GM10248 (cell line): ENCODE results near the gene ORM1.

Experiments used
- CTCF ChIA-PET: fragments of 300-600 bp; sonication (Branson Sonifier 250); formaldehyde crosslinking; extraction: SDS; loops from one replicate; lab custom pipeline; 2021; ENCODE audit warnings: antibody characterized with exemption; lab: Yijun Ruan, JAX
- POLR2A ChIA-PET: fragments of 350-650 bp; sonication (Branson Sonifier 250); formaldehyde crosslinking; extraction: SDS; loops from one replicate; lab custom pipeline; 2020; ENCODE audit warnings: antibody characterized with exemption; lab: Yijun Ruan, JAX
- DNase-seq: peaks from one replicate; pipeline ENCODE4 v3.0.0; 2012; ENCODE audit errors: extremely low spot score
- TF ChIP-seq, protein P1 (sequence below): IDR thresholded peaks from 2 replicates; pipeline ENCODE4 v1.5.1; 2012; ENCODE audit warnings: mild to moderate bottlenecking, low read depth; ENCODE audit errors: extremely low read depth, missing control alignments, control extremely low read depth

The ORM1 gene

DNA sequence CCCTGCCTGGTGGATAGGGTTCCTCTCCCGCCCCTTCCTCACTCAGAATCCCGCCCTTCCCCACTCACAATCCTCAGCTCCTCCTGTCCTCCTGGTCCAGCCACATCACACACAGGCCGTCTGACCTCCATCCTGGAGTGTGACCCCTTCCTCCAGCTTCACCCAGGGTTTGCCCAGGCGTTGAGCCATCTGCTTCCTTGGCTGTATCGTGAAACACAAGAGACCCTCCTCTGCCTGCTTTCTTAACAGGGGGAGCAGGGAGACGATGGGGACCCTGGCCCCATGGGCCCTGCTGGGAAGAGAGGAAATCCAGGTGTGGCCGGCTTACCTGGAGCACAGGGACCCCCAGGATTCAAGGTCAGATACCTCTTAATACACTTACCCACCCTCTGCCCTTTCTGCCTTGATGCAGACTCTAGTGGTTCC, 32.3 kb upstream of the ORM1 start:
- POLR2A ChIA-PET = no interaction called here

DNA sequence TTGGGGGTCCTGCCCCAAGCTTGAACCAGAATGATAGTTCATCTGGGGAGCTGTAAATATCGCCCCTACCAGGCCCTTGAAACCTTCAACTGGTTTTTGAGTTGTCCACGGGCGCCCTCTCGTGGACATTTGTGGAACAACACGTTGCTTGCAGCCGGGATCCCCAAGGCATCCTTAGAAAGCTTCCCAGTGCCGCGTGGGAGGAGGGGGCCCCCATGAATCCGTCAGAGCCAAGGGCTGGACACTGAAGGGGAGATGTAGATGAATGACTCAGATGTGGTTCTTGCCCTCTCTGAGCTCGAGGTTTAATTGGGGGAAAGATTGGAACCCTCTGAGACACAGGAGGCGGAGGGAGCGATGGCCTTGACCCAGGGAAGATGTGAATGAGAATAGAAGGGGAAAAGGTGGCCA, 31.8 kb upstream of the ORM1 start:
- POLR2A ChIA-PET = no interaction called here
- CTCF ChIA-PET = interaction anchor here (0.6 to 7.7 kb wide), 45 partner anchors 9 to 235 kb away, joined by 3 to 80 read pairs (median 6); partner anchors contain the start of genes AMBP, COL27A1 and KIF12
- DNase-seq = peak; percentile 76
- TF ChIP-seq, protein P1, sequence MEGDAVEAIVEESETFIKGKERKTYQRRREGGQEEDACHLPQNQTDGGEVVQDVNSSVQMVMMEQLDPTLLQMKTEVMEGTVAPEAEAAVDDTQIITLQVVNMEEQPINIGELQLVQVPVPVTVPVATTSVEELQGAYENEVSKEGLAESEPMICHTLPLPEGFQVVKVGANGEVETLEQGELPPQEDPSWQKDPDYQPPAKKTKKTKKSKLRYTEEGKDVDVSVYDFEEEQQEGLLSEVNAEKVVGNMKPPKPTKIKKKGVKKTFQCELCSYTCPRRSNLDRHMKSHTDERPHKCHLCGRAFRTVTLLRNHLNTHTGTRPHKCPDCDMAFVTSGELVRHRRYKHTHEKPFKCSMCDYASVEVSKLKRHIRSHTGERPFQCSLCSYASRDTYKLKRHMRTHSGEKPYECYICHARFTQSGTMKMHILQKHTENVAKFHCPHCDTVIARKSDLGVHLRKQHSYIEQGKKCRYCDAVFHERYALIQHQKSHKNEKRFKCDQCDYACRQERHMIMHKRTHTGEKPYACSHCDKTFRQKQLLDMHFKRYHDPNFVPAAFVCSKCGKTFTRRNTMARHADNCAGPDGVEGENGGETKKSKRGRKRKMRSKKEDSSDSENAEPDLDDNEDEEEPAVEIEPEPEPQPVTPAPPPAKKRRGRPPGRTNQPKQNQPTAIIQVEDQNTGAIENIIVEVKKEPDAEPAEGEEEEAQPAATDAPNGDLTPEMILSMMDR = peak; percentile 93

More for the DNA sequence above, 32.3 kb upstream of the ORM1 start:
- DNase-seq = no peak
- TF ChIP-seq, protein P1 = no peak
- CTCF ChIA-PET = interaction anchor here (0.6 to 7.7 kb wide), 39 partner anchors 8 to 234 kb away, joined by 3 to 80 read pairs (median 6); partner anchors contain the start of genes AMBP, COL27A1 and KIF12

DNA sequence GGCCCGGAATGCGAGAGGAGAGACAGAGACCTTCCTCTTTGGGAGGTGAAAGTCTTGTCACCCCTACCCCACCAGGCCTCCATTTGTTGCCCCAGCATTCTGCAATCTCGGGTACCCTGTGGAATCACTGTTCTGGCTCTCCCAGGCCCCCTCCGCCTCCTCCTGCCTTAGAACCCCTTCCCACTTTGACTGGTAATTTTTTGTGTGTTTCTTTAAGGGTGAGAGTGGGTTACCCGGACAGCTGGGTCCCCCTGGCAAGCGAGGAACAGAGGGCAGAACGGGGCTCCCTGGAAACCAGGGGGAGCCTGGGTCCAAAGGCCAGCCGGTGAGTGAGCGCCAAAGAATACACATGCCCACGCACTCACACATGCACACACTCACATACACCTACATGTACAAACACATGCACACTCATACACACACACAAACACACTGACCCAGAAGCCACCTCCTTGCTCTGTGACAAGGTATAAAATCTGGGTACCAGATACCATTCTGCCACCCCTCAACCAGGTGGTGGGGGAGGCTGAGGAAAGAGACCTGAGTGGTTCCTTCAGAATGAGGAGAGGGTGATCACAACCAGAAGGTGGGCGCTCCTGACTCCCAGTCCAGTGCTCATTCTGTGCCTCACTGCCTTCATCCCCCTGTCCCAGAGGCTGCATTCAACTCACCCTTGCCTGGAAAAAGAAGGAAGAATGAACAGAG, 30.9 kb upstream of the ORM1 start:
- no peak for DNase-seq
- TF ChIP-seq, protein P1 = no peak
- CTCF ChIA-PET = interaction anchor here (1.0 to 7.7 kb wide), 22 partner anchors 8 to 217 kb away, joined by 3 to 80 read pairs (median 9); partner anchors contain the start of genes AMBP and COL27A1
- POLR2A ChIA-PET = no interaction called here

DNA sequence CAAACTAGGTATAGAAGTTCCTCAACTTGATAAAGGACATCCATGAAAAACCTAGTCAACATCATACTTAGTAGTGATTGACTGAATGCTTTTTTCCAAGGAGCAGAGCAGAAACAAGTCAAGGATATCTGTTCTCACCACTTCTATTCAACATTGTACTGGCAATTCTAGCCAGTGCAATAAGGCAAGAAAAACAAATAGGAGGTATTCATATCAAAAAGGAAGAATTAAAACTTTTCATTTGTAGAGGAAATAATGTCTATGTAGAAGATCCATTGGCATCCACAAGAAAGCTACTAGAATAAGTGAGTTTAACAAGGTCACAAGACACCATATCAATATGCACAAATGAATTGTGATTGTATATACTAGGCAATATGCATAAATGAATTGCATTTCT, 28.2 kb upstream of the ORM1 start:
- POLR2A ChIA-PET = no interaction called here
- CTCF ChIA-PET = interaction anchor here (1.1 to 7.7 kb wide), 2 partner anchors 154 to 212 kb away, joined by 3 to 80 read pairs; no protein-coding TSS in a partner anchor
- no peak for DNase-seq
- TF ChIP-seq, protein P1 = no peak

DNA sequence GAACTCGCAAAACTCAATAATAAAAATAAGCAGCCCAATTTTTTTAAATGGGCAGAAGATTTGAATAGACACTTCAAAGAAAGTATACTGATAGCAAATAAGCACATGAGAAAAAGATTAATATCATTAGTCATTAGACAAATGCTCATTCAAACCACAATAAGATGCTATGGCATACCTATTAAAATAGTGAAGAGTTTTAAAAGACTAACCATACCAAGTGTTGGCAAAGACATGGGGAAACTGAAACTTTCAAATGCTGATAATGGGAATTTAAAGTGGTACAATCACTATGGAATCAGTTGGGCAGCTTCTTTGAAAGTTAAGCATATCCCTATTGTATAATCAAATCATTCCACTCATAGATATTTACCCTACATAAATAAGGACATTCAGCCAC, 26.6 kb upstream of the ORM1 start:
- ChIA-PET CTCF (no interaction called here), POLR2A (no interaction called here)
- TF ChIP-seq, protein P1 = no peak
- DNase-seq = no peak

DNA sequence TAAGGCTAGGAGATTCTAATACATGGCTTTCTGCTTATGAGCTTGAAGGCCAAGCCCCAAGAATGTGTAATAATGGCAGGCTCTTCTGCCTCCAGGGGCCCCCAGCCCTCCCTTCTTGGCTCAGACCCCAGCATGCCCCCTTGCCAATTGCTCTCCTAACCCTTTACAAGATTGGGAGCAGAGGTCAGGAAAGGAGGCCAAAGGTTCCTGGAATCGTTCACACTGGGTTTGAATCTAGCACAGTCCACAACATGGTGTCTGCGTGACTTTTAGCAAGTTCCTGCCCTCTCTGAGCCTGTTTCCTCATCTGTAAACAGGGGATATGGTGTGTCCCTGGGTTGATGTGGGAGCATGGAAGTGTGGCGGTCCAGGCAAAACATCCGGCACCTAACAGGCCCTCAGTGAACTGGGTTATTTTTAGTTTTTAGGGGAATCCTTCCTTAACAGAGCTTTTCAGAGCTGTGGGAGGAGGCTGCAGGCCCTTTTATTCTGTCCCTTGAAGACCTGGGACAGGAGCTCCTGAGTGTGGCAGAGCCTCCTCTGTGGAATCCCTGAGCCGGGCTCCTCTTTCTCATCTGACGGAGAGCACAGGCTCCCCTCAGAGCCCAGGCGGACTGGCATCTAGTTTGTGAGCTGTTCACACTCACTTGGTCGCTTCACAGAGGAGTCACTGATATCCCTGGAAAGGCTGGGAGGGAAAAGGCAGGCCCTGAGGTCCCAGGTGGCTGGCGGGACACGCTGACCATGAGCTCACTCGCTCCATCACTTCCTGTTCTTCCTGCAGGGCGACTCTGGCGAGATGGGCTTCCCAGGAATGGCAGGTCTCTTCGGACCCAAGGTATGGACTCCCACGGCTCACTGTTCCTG, 23.4 kb upstream of the ORM1 start:
- TF ChIP-seq, protein P1 = no peak
- ChIA-PET CTCF (interaction anchor here (1.2 to 2.2 kb wide), 4 partner anchors 8 to 217 kb away, joined by 3 to 12 read pairs (median 6); no protein-coding TSS in a partner anchor), POLR2A (no interaction called here)
- no peak for DNase-seq
